WTC11 (cell line): ENCODE results near the gene CTNND1. TPM values are rescaled to one million over a fixed set of nuclear protein-coding genes. Genes with fewer than 3 reads are reported as not detected.

Experiments used
- ATAC-seq: fragments of 200-7000 bp; cut with Tn5 transposase; 2 replicates; pipeline ENCODE4 v1.10.0; 2021; ENCODE audit warnings: mild to moderate bottlenecking, moderate library complexity
- CTCF ChIA-PET: fragments of 300-600 bp; sonication (Branson Sonifier 250); formaldehyde crosslinking; loops from one replicate; lab custom pipeline; 2021; ENCODE audit warnings: antibody characterized with exemption; lab: Charles Lee
- POLR2A ChIA-PET: fragments of 350-600 bp; sonication (Branson Sonifier 250); formaldehyde crosslinking; loops from one replicate; lab custom pipeline; 2021; ENCODE audit warnings: antibody characterized with exemption; lab: Charles Lee
- DNase-seq: peaks from one replicate; pipeline ENCODE4 v3.0.0; 2021; ENCODE audit warnings: low spot score
- H3K27ac Mint-ChIP-seq: 2 replicates; pipeline ENCODE4 v1.8.0; 2021; ENCODE audit warnings: mixed read lengths
- H3K27me3 Mint-ChIP-seq: 2 replicates; pipeline ENCODE4 v1.8.0; 2021; ENCODE audit warnings: low read depth, mild to moderate bottlenecking, moderate library complexity, mixed read lengths
- H3K36me3 Mint-ChIP-seq: 2 replicates; pipeline ENCODE4 v1.8.0; 2021; ENCODE audit warnings: mixed read lengths
- H3K4me1 Mint-ChIP-seq: 2 replicates; pipeline ENCODE4 v1.8.0; 2022; ENCODE audit warnings: mixed read lengths
- H3K4me3 Mint-ChIP-seq: 2 replicates; pipeline ENCODE4 v1.8.0; 2021; ENCODE audit warnings: mild to moderate bottlenecking, moderate library complexity, mixed read lengths
- H3K9me3 Mint-ChIP-seq: 2 replicates; pipeline ENCODE4 v1.8.0; 2021; ENCODE audit warnings: mixed read lengths
- ESRRA ChIP-seq: sonication (generic); formaldehyde crosslinking; IDR thresholded peaks from 2 replicates; pipeline ENCODE4 v1.8.1; 2022; ENCODE audit warnings: mild to moderate bottlenecking, missing genetic modification reagents, borderline replicate concordance
- FOXJ3 ChIP-seq: sonication (generic); formaldehyde crosslinking; IDR thresholded peaks from 2 replicates; pipeline ENCODE4 v1.9.0; 2021; ENCODE audit warnings: missing genetic modification reagents, mild to moderate bottlenecking, borderline replicate concordance
- HMGXB4 ChIP-seq: sonication (generic); formaldehyde crosslinking; IDR thresholded peaks from 2 replicates; pipeline ENCODE4 v1.8.1; 2023; ENCODE audit warnings: mild to moderate bottlenecking, moderate library complexity, missing genetic modification reagents
- IRF2 ChIP-seq: sonication (generic); formaldehyde crosslinking; IDR thresholded peaks from 2 replicates; pipeline ENCODE4 v1.8.0; 2022; ENCODE audit warnings: low read depth, missing genetic modification reagents, borderline replicate concordance
- KAT7 ChIP-seq: sonication (generic); formaldehyde crosslinking; IDR thresholded peaks from 2 replicates; pipeline ENCODE4 v1.8.1; 2023; ENCODE audit warnings: missing genetic modification reagents, mild to moderate bottlenecking, borderline replicate concordance
- MYBL2 ChIP-seq: sonication (generic); formaldehyde crosslinking; IDR thresholded peaks from 2 replicates; pipeline ENCODE4 v1.8.1; 2023; ENCODE audit warnings: mild to moderate bottlenecking, moderate library complexity, missing genetic modification reagents
- PREB ChIP-seq: sonication (generic); formaldehyde crosslinking; IDR thresholded peaks from 2 replicates; pipeline ENCODE4 v1.8.1; 2022; ENCODE audit warnings: mild to moderate bottlenecking, missing genetic modification reagents, moderate library complexity, borderline replicate concordance
- RELA ChIP-seq: sonication (generic); formaldehyde crosslinking; IDR thresholded peaks from 2 replicates; pipeline ENCODE4 v1.8.1; 2022; ENCODE audit warnings: missing genetic modification reagents, mild to moderate bottlenecking, borderline replicate concordance
- SMAD4 ChIP-seq: sonication (generic); formaldehyde crosslinking; IDR thresholded peaks from 2 replicates; pipeline ENCODE4 v1.8.0; 2022; ENCODE audit warnings: mild to moderate bottlenecking, missing genetic modification reagents
- TEAD1 ChIP-seq: sonication (generic); formaldehyde crosslinking; IDR thresholded peaks from 2 replicates; pipeline ENCODE4 v1.8.0; 2022; ENCODE audit warnings: mild to moderate bottlenecking, missing genetic modification reagents
- ZNF138 ChIP-seq: sonication (generic); formaldehyde crosslinking; conservative IDR thresholded peaks from 2 replicates; pipeline ENCODE4 v1.8.1; 2022; ENCODE audit warnings: mild to moderate bottlenecking, moderate library complexity, missing genetic modification reagents
- ZNF317 ChIP-seq: sonication (generic); formaldehyde crosslinking; IDR thresholded peaks from 2 replicates; pipeline ENCODE4 v1.8.1; 2023; ENCODE audit warnings: low read depth, mild to moderate bottlenecking, moderate library complexity, missing genetic modification reagents, borderline replicate concordance
- ZNF416 ChIP-seq: fragments of 250-450 bp; sonication (Bioruptor Pico); IDR thresholded peaks from 2 replicates; pipeline ENCODE4 v1.9.0; 2021; ENCODE audit warnings: mild to moderate bottlenecking, inconsistent platforms
- ZNF423 ChIP-seq: fragments of 250-450 bp; sonication (Bioruptor Pico); IDR thresholded peaks from 2 replicates; pipeline ENCODE4 v2.1.2; 2022; ENCODE audit warnings: mild to moderate bottlenecking, moderate library complexity
- total RNA-seq: library from RNA; stranded (reverse); gene quantifications from 3 replicates; pipeline ENCODE4 v1.2.3, GENCODE V29; 2021
- TF ChIP-seq, protein P1 (sequence below): sonication (generic); formaldehyde crosslinking; IDR thresholded peaks from 2 replicates; pipeline ENCODE4 v1.8.1; 2022; ENCODE audit warnings: low read depth, missing genetic modification reagents, borderline replicate concordance
- TF ChIP-seq, protein P2 (sequence below): fragments of 250-450 bp; sonication (Bioruptor Pico); IDR thresholded peaks from 2 replicates; pipeline ENCODE4 v1.9.0; 2021; ENCODE audit warnings: moderate library complexity, mild to moderate bottlenecking, inconsistent platforms, borderline replicate concordance
- TF ChIP-seq, protein P3 (sequence below): fragments of 250-450 bp; sonication (Bioruptor Pico); IDR thresholded peaks from 2 replicates; pipeline ENCODE4 v1.9.0; 2021; ENCODE audit warnings: mild to moderate bottlenecking, borderline replicate concordance

The CTNND1 gene
- total RNA-seq, 1 experiment from 2014 or later: 165 TPM

DNA sequence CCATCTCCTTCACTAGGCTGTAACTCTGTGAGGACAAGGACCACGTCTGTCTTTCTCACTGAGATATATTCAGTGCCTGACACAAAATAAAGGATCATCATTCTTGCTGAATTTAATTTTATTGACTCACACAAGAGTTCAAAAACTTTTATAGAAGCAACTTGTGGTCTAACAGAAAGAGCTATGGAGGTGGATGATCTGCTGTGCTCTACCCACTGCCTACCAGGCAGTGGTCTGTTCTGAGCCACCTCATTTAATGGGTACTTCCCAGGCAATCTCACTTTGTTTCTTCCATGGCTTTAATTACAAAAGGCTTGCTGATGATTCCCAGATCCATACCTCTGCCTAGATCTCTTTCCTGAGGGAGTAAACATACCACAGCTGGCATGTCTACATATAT, 14.7 kb upstream of the CTNND1 start:
- CTCF ChIA-PET: interaction anchor here (1.5 to 5.7 kb wide), 2 partner anchors 54 to 777 kb away, joined by 3 to 42 read pairs; no protein-coding TSS in a partner anchor
- POLR2A ChIA-PET: interaction anchor here (0.7 kb wide), 1 partner anchor 412 kb away, joined by 4 read pairs; no protein-coding TSS in a partner anchor
- DNase-seq: no peak
- Mint-ChIP-seq H3K27me3 (no peaks in the 10 kb centered on the region), H3K4me1 (peaks cover 22% of the 10 kb centered on the region), H3K27ac (peak overlapping the region; percentile 61), H3K36me3 (peaks cover 24% of the 10 kb centered on the region), H3K4me3 (no peak overlapping the region), H3K9me3 (no peaks in the 10 kb centered on the region)
- TF ChIP-seq KAT7 (no peak), ZNF423 (no peak), SMAD4 (CRISPR knock-in tag) (no peak), IRF2 (CRISPR knock-in tag) (no peak), ESRRA (CRISPR knock-in tag) (no peak), RELA (no peak), TEAD1 (no peak), ZNF416 (CRISPR knock-in tag) (no peak), MYBL2 (no peak), PREB (CRISPR knock-in tag) (no peak), FOXJ3 (CRISPR knock-in tag) (no peak), ZNF138 (no peak), HMGXB4 (CRISPR knock-in tag) (no peak), ZNF317 (CRISPR knock-in tag) (no peak)
- TF ChIP-seq, protein P1, sequence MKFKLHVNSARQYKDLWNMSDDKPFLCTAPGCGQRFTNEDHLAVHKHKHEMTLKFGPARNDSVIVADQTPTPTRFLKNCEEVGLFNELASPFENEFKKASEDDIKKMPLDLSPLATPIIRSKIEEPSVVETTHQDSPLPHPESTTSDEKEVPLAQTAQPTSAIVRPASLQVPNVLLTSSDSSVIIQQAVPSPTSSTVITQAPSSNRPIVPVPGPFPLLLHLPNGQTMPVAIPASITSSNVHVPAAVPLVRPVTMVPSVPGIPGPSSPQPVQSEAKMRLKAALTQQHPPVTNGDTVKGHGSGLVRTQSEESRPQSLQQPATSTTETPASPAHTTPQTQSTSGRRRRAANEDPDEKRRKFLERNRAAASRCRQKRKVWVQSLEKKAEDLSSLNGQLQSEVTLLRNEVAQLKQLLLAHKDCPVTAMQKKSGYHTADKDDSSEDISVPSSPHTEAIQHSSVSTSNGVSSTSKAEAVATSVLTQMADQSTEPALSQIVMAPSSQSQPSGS (CRISPR knock-in tag): no peak
- TF ChIP-seq, protein P2, sequence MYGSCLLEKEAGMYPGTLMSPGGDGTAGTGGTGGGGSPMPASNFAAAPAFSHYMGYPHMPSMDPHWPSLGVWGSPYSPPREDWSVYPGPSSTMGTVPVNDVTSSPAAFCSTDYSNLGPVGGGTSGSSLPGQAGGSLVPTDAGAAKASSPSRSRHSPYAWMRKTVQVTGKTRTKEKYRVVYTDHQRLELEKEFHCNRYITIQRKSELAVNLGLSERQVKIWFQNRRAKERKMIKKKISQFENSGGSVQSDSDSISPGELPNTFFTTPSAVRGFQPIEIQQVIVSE (CRISPR knock-in tag): no peak
- TF ChIP-seq, protein P3, sequence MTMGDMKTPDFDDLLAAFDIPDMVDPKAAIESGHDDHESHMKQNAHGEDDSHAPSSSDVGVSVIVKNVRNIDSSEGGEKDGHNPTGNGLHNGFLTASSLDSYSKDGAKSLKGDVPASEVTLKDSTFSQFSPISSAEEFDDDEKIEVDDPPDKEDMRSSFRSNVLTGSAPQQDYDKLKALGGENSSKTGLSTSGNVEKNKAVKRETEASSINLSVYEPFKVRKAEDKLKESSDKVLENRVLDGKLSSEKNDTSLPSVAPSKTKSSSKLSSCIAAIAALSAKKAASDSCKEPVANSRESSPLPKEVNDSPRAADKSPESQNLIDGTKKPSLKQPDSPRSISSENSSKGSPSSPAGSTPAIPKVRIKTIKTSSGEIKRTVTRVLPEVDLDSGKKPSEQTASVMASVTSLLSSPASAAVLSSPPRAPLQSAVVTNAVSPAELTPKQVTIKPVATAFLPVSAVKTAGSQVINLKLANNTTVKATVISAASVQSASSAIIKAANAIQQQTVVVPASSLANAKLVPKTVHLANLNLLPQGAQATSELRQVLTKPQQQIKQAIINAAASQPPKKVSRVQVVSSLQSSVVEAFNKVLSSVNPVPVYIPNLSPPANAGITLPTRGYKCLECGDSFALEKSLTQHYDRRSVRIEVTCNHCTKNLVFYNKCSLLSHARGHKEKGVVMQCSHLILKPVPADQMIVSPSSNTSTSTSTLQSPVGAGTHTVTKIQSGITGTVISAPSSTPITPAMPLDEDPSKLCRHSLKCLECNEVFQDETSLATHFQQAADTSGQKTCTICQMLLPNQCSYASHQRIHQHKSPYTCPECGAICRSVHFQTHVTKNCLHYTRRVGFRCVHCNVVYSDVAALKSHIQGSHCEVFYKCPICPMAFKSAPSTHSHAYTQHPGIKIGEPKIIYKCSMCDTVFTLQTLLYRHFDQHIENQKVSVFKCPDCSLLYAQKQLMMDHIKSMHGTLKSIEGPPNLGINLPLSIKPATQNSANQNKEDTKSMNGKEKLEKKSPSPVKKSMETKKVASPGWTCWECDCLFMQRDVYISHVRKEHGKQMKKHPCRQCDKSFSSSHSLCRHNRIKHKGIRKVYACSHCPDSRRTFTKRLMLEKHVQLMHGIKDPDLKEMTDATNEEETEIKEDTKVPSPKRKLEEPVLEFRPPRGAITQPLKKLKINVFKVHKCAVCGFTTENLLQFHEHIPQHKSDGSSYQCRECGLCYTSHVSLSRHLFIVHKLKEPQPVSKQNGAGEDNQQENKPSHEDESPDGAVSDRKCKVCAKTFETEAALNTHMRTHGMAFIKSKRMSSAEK (CRISPR knock-in tag): no peak
- no peak for ATAC-seq
